Mucosa of rectum (tissue), 2 donors: ENCODE measurements around the gene SUGCT.

Experiments used
- H3K27ac ChIP-seq, 2 donors: one replicate each; pipeline ENCODE4 v1.7.0; 2013; ENCODE audit warnings: inconsistent platforms in 2 of 2, low read depth in 2 of 2, low read length in 2 of 2
- H3K27me3 ChIP-seq, 2 donors: one replicate each; pipeline ENCODE4 v1.7.0; 2013; ENCODE audit warnings: low read length in 2 of 2; ENCODE audit not compliant: control insufficient read depth in 2 of 2, insufficient read depth in 2 of 2
- H3K36me3 ChIP-seq, 2 donors: one replicate each; pipeline ENCODE4 v1.7.0; 2013; ENCODE audit warnings: low read length in 2 of 2; ENCODE audit not compliant: control insufficient read depth in 2 of 2, insufficient read depth in 2 of 2
- H3K4me1 ChIP-seq, 2 donors: one replicate each; pipeline ENCODE4 v1.7.0; 2013; ENCODE audit warnings: low read length in 2 of 2, mild to moderate bottlenecking in 1 of 2; ENCODE audit not compliant: control insufficient read depth in 2 of 2, insufficient read depth in 2 of 2
- H3K4me3 ChIP-seq, 2 donors: one replicate each; pipeline ENCODE4 v1.7.0; 2013; ENCODE audit warnings: low read length in 2 of 2
- H3K9ac ChIP-seq, 2 donors: one replicate each; pipeline ENCODE4 v1.7.0; 2013; ENCODE audit warnings: low read length in 2 of 2, low read depth in 1 of 2, mild to moderate bottlenecking in 1 of 2
- H3K9me3 ChIP-seq, 2 donors: one replicate each; pipeline ENCODE4 v1.7.0; 2013; ENCODE audit warnings: low read length in 2 of 2; ENCODE audit not compliant: control insufficient read depth in 2 of 2
- donor health status: healthy.
- donor health status: Normal muscosa, but diverticular disease.

The SUGCT gene

DNA sequence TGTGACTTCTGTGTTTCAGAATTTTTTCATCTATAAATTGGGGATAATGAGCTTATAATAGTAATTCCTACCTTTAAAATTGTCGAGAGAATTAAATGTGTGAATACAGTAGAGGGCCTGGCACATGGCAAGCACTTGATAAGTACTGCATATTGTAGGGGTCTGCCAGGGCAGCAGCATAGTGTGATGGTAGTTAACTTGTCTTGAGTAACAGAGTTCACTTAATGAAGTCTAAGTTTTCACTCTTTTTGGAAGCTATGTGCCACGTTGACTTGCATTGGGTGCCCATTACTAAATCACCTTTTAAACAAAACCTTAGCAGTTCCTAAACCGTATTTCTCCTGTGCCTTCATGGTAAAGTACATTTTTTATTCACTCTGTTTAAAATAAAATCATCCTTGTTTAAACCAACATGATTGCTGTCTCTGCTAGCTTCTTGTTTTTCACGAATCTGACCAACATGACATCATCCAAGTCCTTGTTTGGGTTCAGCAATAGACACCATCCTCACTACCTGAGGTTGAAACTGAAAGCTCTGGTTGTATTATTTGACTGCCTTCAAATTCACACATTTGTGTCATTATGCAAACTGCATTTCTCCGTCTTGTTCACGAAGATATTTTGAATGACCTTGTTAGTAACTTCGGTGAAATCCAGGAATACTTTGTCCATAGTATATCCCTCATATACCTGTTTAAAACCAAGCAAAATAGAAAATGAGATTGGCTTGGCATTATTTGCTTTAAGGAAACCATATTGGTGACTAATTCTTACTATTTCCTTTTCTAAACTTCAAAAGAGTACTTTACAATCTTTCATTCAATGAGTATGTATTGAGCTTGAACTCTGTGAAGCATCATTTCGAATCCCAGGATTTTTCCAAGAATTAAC, 340.2 kb downstream of the SUGCT start:
- Histone ChIP-seq H3K9me3 (no peaks in the 10 kb centered on the region), H3K36me3 (no peaks in the 10 kb centered on the region), H3K27ac (no peak overlapping the region), H3K4me1 (no peaks in the 10 kb centered on the region), H3K9ac (no peak overlapping the region), H3K27me3 (no peaks in the 10 kb centered on the region), H3K4me3 (no peak overlapping the region)

DNA sequence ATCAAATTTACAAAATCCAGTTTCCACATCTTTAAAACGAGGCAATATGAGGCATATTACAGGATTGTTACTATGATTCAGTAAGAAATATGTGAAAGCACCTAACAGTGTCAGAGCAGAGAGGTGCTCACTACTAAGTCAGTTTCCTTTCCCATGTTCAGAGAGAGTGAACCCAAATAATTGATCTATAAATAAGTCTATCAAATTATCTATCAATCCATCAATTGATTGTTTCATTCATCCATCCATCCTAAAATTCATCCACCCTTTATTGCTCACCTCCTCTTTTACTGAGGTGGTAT, 340.8 kb downstream of the SUGCT start:
- Histone ChIP-seq H3K9me3 (no peaks in the 10 kb centered on the region), H3K36me3 (no peaks in the 10 kb centered on the region), H3K4me1 (no peaks in the 10 kb centered on the region), H3K27ac (no peak overlapping the region), H3K9ac (no peak overlapping the region), H3K27me3 (no peaks in the 10 kb centered on the region), H3K4me3 (no peak overlapping the region)

DNA sequence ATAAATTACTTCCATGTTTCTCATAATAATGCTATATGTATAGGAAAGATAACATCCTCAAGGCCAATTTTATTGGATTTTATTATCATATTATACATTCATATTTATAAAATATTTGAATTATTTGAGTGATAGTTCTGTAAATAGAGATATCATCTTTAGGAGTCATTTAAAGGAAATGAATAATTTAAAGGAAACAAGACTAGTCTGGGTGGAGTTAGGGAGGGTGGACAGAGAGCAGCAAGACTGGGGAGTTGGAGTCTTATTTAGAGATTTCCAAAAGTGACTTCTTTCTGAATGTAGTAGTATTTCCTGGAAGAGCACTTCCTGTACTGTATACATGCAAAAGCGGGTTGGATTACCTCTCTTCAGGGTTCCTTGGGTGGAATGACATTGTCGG, 342.3 kb downstream of the SUGCT start:
- no peak overlapping the region for H3K27ac ChIP-seq
- no peaks in the 10 kb centered on the region for H3K36me3 ChIP-seq
- no peaks in the 10 kb centered on the region for H3K27me3 ChIP-seq
- H3K4me1 ChIP-seq: no peaks in the 10 kb centered on the region
- H3K9ac ChIP-seq: no peak overlapping the region
- no peak overlapping the region for H3K4me3 ChIP-seq
- H3K9me3 ChIP-seq: no peaks in the 10 kb centered on the region

GRCh38 chr7:40482845-40483244, 348.0 kb downstream of the SUGCT start:
- H3K27ac ChIP-seq: no peak overlapping the region
- no peaks in the 10 kb centered on the region for H3K4me1 ChIP-seq
- H3K27me3 ChIP-seq: no peaks in the 10 kb centered on the region
- no peak overlapping the region for H3K4me3 ChIP-seq
- H3K9ac ChIP-seq: no peak overlapping the region
- H3K9me3 ChIP-seq: no peaks in the 10 kb centered on the region
- no peaks in the 10 kb centered on the region for H3K36me3 ChIP-seq

DNA sequence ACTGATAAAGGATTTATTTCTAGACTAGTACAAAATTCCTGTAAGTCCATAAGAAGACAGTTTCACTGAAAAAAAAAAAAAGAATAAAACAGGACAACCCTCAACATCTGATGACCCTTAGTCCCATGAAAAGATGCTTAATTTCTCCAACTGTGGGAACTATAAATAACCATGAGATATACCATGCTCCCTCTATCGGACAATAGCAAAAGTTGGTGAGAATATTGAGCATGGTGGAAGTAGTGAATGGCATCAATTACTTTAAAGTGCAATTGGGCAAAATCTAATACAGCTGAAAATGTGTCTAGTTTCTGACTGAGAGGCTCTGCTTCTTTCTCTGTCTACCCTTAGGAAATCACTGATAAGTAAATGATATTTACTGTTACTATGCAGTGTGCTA, 348.8 kb downstream of the SUGCT start:
- Histone ChIP-seq H3K4me1 (no peaks in the 10 kb centered on the region), H3K4me3 (no peak overlapping the region), H3K27ac (no peak overlapping the region), H3K9ac (no peak overlapping the region), H3K36me3 (no peaks in the 10 kb centered on the region), H3K9me3 (no peaks in the 10 kb centered on the region), H3K27me3 (no peaks in the 10 kb centered on the region)

- Histone ChIP-seq H3K27me3 (no peaks in the 10 kb centered on the region), H3K9ac (no peak overlapping the region), H3K9me3 (no peaks in the 10 kb centered on the region), H3K4me3 (no peak overlapping the region), H3K27ac (no peak overlapping the region), H3K4me1 (no peaks in the 10 kb centered on the region), H3K36me3 (no peaks in the 10 kb centered on the region)
Observed at GRCh38 chr7:40489844-40490602, 355.2 kb downstream of the SUGCT start.

DNA sequence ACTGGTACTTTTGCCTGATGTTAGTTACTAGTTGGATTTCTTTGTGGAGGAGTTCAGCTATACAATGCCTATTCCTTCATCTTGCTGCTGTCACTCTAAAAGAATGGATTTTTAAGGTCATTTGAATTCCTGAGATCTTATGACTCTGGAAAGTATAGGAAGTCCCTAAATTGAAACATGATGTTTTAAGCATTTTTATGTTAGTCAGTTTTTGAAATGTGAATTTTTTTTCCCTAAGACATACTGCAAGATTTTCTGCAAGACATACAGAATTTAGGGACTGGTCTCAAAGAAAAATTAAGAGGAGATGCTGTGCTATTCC, 355.8 kb downstream of the SUGCT start:
- Histone ChIP-seq H3K36me3 (no peaks in the 10 kb centered on the region), H3K27ac (no peak overlapping the region), H3K9ac (no peak overlapping the region)

DNA sequence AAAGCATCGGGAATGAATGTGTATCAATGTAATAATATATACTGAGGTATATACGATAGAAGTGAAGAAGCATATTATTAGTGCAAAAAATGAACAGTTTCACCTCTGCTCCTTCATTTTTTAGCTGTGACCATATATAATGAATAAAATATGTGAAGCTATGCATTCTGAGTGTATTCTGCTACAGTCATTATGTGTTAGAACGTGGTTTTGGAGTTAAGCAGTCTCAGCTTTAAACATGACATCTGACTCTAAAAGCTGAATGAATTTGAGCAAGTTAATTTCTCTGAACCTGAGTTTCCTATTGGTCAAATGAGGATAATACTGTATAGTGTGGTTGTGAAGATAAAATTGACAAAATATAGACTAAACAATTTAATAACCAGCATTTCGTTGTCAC, 358.1 kb downstream of the SUGCT start:
- no peak overlapping the region for H3K27ac ChIP-seq
- H3K9me3 ChIP-seq: no peaks in the 10 kb centered on the region
- no peaks in the 10 kb centered on the region for H3K36me3 ChIP-seq
- H3K9ac ChIP-seq: no peak overlapping the region
- H3K27me3 ChIP-seq: no peaks in the 10 kb centered on the region
- no peaks in the 10 kb centered on the region for H3K4me1 ChIP-seq
- H3K4me3 ChIP-seq: no peak overlapping the region

More for the DNA sequence above, 355.8 kb downstream of the SUGCT start:
- Histone ChIP-seq H3K4me1 (no peaks in the 10 kb centered on the region), H3K4me3 (no peak overlapping the region), H3K27me3 (no peaks in the 10 kb centered on the region), H3K9me3 (no peaks in the 10 kb centered on the region)

DNA sequence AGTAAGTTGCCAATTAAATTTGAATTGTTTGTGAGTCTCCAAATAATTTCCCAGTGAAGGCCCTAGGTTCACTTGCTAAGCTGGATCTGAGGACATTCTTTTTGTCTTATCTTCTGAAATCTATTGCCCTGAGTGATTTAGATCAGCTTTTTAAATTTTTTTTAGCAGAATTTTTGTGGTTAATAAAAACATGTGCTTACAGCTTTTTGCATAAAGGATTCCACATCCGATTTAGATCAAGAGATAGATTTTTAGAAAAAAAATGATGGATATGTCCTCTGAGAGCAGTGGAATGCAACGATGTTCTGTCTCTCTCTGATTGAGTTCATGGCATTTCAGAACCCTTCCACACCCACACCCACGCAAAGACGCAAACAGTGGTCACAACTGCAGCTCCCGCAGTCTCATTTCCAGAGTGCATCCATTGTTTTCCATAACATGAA, 358.8 kb downstream of the SUGCT start:
- no peak overlapping the region for H3K4me3 ChIP-seq
- no peaks in the 10 kb centered on the region for H3K27me3 ChIP-seq
- no peak overlapping the region for H3K9ac ChIP-seq
- no peaks in the 10 kb centered on the region for H3K4me1 ChIP-seq
- no peak overlapping the region for H3K27ac ChIP-seq
- H3K36me3 ChIP-seq: no peaks in the 10 kb centered on the region
- H3K9me3 ChIP-seq: no peaks in the 10 kb centered on the region

DNA sequence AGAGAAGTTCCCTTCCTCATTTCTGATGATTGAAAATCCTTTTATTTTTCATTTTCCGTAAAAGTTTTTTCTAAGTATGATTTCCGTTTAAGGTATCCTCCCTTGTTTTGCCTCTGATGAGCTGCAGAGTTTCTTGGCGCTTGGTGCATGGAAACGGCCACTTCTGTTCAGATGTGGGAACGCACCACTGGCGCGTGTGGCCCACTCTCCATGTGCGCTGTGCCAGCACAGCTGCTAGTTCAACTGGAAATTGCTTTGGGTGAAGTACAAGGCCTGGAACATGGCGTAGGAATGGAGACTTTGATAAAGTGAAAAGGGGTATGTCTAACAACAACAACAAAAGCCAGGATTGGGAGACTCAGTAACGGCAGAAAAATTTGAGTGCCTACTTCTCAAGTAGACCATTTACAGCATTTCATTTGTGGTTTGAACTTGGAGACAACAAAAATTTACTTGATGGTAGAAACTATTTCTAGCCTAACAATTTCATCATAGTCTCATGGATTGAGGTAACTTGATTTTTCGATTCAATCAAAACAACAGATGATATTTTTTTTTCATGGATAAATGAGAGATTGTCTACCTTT, 364.2 kb downstream of the SUGCT start:
- H3K36me3 ChIP-seq: no peaks in the 10 kb centered on the region
- no peak overlapping the region for H3K9ac ChIP-seq
- H3K9me3 ChIP-seq: no peaks in the 10 kb centered on the region
- no peak overlapping the region for H3K4me3 ChIP-seq
- no peaks in the 10 kb centered on the region for H3K27me3 ChIP-seq
- H3K4me1 ChIP-seq: no peaks in the 10 kb centered on the region
- no peak overlapping the region for H3K27ac ChIP-seq
